HEK293 (cell line): ENCODE measurements around the gene RIC8B.
A peak's percentile ranks its signal among the peaks of the same experiment; 100 is the strongest.

Experiments used
- CTCF ChIA-PET: fragments of 350-600 bp; formaldehyde crosslinking; extraction: SDS; loops from one replicate; lab custom pipeline; 2021; ENCODE audit warnings: antibody characterized with exemption; lab: Yijun Ruan, JAX
- POLR2A ChIA-PET: fragments of 300-600 bp; formaldehyde crosslinking; extraction: SDS; loops from one replicate; lab custom pipeline; 2020; ENCODE audit warnings: antibody characterized with exemption, inconsistent platforms; lab: Yijun Ruan, JAX
- H3K27ac ChIP-seq: fragments of 200-500 bp; sonication (Bioruptor generic); 2 replicates; pipeline ENCODE4 v1.5.1; 2014; ENCODE audit warnings: low read depth, low read length, control low read depth, inconsistent platforms; ENCODE audit errors: extremely low read depth
- H3K36me3 ChIP-seq, 2 experiments: fragments of 200-500 bp in 1 of 2; sonication (Bioruptor generic) in 1 of 2; 1 replicate in 1 of 2; 2 replicates in 1 of 2; pipeline ENCODE4 v1.5.1; 2014 to 2017; ENCODE audit warnings: inconsistent platforms in 2 of 2, low read length in 2 of 2; ENCODE audit not compliant: control insufficient read depth in 2 of 2, insufficient read depth in 1 of 2
- H3K4me1 ChIP-seq: fragments of 200-500 bp; sonication (Bioruptor generic); 2 replicates; pipeline ENCODE4 v1.5.1; 2014; ENCODE audit warnings: mild to moderate bottlenecking, low read length, inconsistent platforms; ENCODE audit not compliant: control insufficient read depth, insufficient read depth
- H3K4me3 ChIP-seq: 2 replicates; pipeline ENCODE4 v1.5.1; 2011; ENCODE audit warnings: low read depth, mild to moderate bottlenecking, control low read depth, low read length, moderate library complexity
- H3K9me3 ChIP-seq: fragments of 200-500 bp; sonication (Bioruptor generic); 2 replicates; pipeline ENCODE4 v1.5.1; 2014; ENCODE audit warnings: low read depth, low read length, inconsistent platforms; ENCODE audit not compliant: control insufficient read depth, insufficient read depth
- BCL11B ChIP-seq: fragments of 450-650 bp; formaldehyde crosslinking; IDR thresholded peaks from 2 replicates; pipeline ENCODE4 v1.5.1; 2016; ENCODE audit warnings: low read depth, missing biosample characterization, missing genetic modification characterization
- EGR2 ChIP-seq: fragments of 450-650 bp; formaldehyde crosslinking; IDR thresholded peaks from 2 replicates; pipeline ENCODE4 v1.5.1; 2016; ENCODE audit warnings: low read depth, missing biosample characterization, missing genetic modification characterization
- GLIS1 ChIP-seq: fragments of 450-650 bp; formaldehyde crosslinking; IDR thresholded peaks from 2 replicates; pipeline ENCODE4 v1.5.1; 2016; ENCODE audit warnings: missing biosample characterization, missing genetic modification characterization
- KLF1 ChIP-seq: fragments of 450-650 bp; formaldehyde crosslinking; IDR thresholded peaks from 2 replicates; pipeline ENCODE4 v1.5.1; 2016; ENCODE audit warnings: missing biosample characterization, missing genetic modification characterization
- MEIS1 ChIP-seq: sonication (generic); formaldehyde crosslinking; IDR thresholded peaks from 2 replicates; pipeline ENCODE4 v1.8.1; 2022; ENCODE audit warnings: missing genetic modification reagents, mild to moderate bottlenecking, borderline replicate concordance
- SCRT1 ChIP-seq: fragments of 450-650 bp; formaldehyde crosslinking; IDR thresholded peaks from 2 replicates; pipeline ENCODE4 v1.5.1; 2016; ENCODE audit warnings: missing biosample characterization, missing genetic modification characterization, borderline replicate concordance
- SCRT2 ChIP-seq: fragments of 450-650 bp; formaldehyde crosslinking; IDR thresholded peaks from 2 replicates; pipeline ENCODE4 v1.5.1; 2016; ENCODE audit warnings: missing biosample characterization, missing genetic modification characterization
- ZEB2 ChIP-seq: fragments of 450-650 bp; formaldehyde crosslinking; IDR thresholded peaks from 2 replicates; pipeline ENCODE4 v1.5.1; 2016; ENCODE audit warnings: missing biosample characterization, missing genetic modification characterization
- ZNF121 ChIP-seq: fragments of 450-650 bp; formaldehyde crosslinking; IDR thresholded peaks from 2 replicates; pipeline ENCODE4 v1.5.1; 2016; ENCODE audit warnings: missing biosample characterization, missing genetic modification characterization
- ZNF2 ChIP-seq: fragments of 450-650 bp; formaldehyde crosslinking; IDR thresholded peaks from 2 replicates; pipeline ENCODE4 v1.5.1; 2016; ENCODE audit warnings: missing biosample characterization, missing genetic modification characterization
- ZNF248 ChIP-seq: fragments of 450-650 bp; formaldehyde crosslinking; IDR thresholded peaks from 2 replicates; pipeline ENCODE4 v1.5.1; 2017; ENCODE audit warnings: missing biosample characterization, missing genetic modification characterization
- ZNF311 ChIP-seq: fragments of 450-650 bp; formaldehyde crosslinking; IDR thresholded peaks from 2 replicates; pipeline ENCODE4 v1.5.1; 2017; ENCODE audit warnings: missing biosample characterization, missing genetic modification characterization, borderline replicate concordance
- ZNF423 ChIP-seq: fragments of 450-650 bp; formaldehyde crosslinking; IDR thresholded peaks from 2 replicates; pipeline ENCODE4 v1.5.1; 2016; ENCODE audit warnings: missing biosample characterization, missing genetic modification characterization
- ZNF548 ChIP-seq: fragments of 450-650 bp; formaldehyde crosslinking; IDR thresholded peaks from 2 replicates; pipeline ENCODE4 v1.5.1; 2016; ENCODE audit warnings: missing biosample characterization, missing genetic modification characterization
- ZNF561 ChIP-seq: fragments of 450-650 bp; IDR thresholded peaks from 2 replicates; pipeline ENCODE4 v1.5.1; 2018; ENCODE audit warnings: missing biosample characterization, missing genetic modification characterization, borderline replicate concordance
- ZNF623 ChIP-seq: fragments of 450-650 bp; formaldehyde crosslinking; IDR thresholded peaks from 2 replicates; pipeline ENCODE4 v1.5.1; 2016; ENCODE audit warnings: missing biosample characterization, missing genetic modification characterization
- ZNF626 ChIP-seq: fragments of 450-650 bp; sonication (Bioruptor Pico); formaldehyde crosslinking; IDR thresholded peaks from 2 replicates; pipeline ENCODE4 v1.5.1; 2018; ENCODE audit warnings: missing biosample characterization, missing genetic modification characterization, inconsistent platforms
- ZNF664 ChIP-seq: fragments of 450-650 bp; formaldehyde crosslinking; IDR thresholded peaks from 2 replicates; pipeline ENCODE4 v1.5.1; 2016; ENCODE audit warnings: missing biosample characterization, missing genetic modification characterization
- TF ChIP-seq, protein P1 (sequence below): fragments of 450-650 bp; formaldehyde crosslinking; IDR thresholded peaks from 2 replicates; pipeline ENCODE4 v1.5.1; 2016; ENCODE audit warnings: missing biosample characterization, missing genetic modification characterization, low read depth
- TF ChIP-seq, protein P2 (sequence below): IDR thresholded peaks from 2 replicates; pipeline ENCODE4 v1.6.1; 2011; ENCODE audit warnings: mild to moderate bottlenecking, low read depth, low read length, borderline replicate concordance

RIC8B gene

DNA sequence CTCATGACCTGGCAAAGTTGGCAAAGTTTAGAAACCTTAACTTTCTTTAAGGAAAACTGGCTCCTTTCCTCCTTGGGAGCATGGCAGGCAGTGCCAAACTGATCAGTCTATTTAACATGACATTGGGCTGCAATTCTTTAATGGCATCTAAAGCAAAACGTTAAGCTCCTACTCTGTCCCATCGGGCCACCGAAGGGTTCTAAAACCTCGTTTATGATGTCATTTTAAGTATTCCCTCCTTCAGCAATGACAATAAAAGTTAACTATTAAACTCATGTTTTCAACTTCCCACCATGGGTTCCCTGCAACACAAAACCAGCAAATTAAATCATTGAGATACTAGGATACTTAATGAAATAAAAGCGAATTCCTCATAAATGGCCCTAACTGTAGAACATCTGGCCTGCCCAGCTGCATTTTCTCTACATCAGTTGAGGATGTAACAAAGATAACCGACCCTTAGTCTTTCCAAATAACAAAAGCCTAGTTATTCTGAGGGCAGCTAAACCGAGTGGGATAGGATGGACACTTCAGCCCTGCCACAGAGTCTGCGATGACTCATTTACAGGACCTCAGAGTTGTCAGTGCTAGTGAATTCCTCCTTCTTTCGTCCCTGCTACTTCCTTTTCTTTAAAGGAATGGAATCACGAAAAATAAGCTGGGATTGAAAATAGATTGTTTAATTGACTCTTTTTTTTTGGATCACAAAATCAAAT is 34.5 kb upstream of the RIC8B start:
- TF ChIP-seq ZEB2 (tag by site-specific recombination): no peak
- TF ChIP-seq, protein P1, sequence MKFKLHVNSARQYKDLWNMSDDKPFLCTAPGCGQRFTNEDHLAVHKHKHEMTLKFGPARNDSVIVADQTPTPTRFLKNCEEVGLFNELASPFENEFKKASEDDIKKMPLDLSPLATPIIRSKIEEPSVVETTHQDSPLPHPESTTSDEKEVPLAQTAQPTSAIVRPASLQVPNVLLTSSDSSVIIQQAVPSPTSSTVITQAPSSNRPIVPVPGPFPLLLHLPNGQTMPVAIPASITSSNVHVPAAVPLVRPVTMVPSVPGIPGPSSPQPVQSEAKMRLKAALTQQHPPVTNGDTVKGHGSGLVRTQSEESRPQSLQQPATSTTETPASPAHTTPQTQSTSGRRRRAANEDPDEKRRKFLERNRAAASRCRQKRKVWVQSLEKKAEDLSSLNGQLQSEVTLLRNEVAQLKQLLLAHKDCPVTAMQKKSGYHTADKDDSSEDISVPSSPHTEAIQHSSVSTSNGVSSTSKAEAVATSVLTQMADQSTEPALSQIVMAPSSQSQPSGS (tag by site-specific recombination): 0 out of 2 replicates have a peak, but pooled peaks have one; percentile 15
- no peaks in the 10 kb centered on the region for H3K36me3 ChIP-seq
- CTCF ChIA-PET: interaction anchor here (1.0 to 1.5 kb wide), 2 partner anchors 16 to 180 kb away, joined by 3 to 4 read pairs; no protein-coding TSS in a partner anchor

DNA sequence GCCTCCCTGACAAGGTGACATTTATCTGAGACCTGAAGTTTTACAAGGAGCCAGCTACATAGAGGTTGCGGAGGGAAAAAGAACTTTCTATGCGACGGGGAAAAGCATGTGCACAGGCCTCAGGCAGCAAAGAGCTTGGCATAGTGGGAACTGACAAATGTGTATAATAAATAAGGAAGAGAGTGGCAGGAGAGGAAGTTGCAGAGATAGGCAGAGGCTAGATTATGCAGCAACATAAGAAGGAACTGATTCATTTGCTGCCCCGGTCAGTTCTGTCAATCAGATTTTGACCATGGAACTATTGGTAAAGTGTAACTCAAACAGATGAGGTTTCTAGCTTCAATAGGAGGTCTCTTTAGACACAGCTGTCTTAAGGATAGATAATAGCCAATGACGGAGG is 33.7 kb upstream of the RIC8B start:
- peaks cover 8% of the 10 kb centered on the region; the same call in 1 of the 2 replicates for H3K4me1 ChIP-seq
- H3K9me3 ChIP-seq: no peaks in the 10 kb centered on the region
- CTCF ChIA-PET: no interaction called here
- TF ChIP-seq MEIS1 (CRISPR knock-in tag) (no peak), ZNF626 (tag by site-specific recombination) (no peak)
- TF ChIP-seq, all 188 proteins: peak for 0
- no peak overlapping the region for H3K27ac ChIP-seq
- H3K4me3 ChIP-seq: no peak overlapping the region
- no peaks in the 10 kb centered on the region for H3K36me3 ChIP-seq
- POLR2A ChIA-PET: no interaction called here

More for the DNA sequence above, 34.5 kb upstream of the RIC8B start:
- H3K4me3 ChIP-seq: no peak overlapping the region
- H3K27ac ChIP-seq: no peak overlapping the region
- POLR2A ChIA-PET: no interaction called here
- H3K4me1 ChIP-seq: peaks cover 8% of the 10 kb centered on the region; the same call in 1 of the 2 replicates
- H3K9me3 ChIP-seq: no peaks in the 10 kb centered on the region

DNA sequence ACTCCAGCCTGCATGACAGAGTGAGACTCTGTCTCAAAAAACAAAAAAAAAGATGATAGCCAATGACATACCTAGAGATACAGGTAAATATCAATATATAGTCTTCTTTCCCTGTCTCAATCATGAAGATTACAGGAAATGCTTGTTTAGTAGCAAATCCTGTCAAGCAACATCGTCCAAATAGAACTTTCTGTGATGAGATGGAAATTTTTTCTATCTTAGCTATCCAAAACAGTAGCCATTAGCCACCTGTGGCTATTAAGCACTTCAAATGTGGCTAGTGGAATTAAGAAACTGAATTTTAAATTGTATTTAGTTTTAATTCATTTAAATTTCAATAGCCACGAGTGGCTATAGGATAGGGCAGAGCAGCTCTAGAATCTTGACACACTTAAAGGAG is 33.2 kb upstream of the RIC8B start:
- no peak overlapping the region for H3K27ac ChIP-seq
- CTCF ChIA-PET: no interaction called here
- POLR2A ChIA-PET: no interaction called here
- no peak overlapping the region for H3K4me3 ChIP-seq
- TF ChIP-seq KLF1 (tag by site-specific recombination): no peak
- TF ChIP-seq, protein P2, sequence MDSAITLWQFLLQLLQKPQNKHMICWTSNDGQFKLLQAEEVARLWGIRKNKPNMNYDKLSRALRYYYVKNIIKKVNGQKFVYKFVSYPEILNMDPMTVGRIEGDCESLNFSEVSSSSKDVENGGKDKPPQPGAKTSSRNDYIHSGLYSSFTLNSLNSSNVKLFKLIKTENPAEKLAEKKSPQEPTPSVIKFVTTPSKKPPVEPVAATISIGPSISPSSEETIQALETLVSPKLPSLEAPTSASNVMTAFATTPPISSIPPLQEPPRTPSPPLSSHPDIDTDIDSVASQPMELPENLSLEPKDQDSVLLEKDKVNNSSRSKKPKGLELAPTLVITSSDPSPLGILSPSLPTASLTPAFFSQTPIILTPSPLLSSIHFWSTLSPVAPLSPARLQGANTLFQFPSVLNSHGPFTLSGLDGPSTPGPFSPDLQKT: no peak
- no peak for TF ChIP-seq ZNF423 (tag by site-specific recombination)
- TF ChIP-seq ZNF121 (tag by site-specific recombination): no peak
- TF ChIP-seq SCRT2 (tag by site-specific recombination): peak; percentile 57; the same call in 1 of the 2 replicates
- TF ChIP-seq ZNF548: no peak
- no peak for TF ChIP-seq ZNF664
- TF ChIP-seq BCL11B (tag by site-specific recombination): no peak
- peak; percentile 16; the same call in 1 of the 2 replicates for TF ChIP-seq SCRT1
- H3K4me1 ChIP-seq: peaks cover 8% of the 10 kb centered on the region; the same call in 1 of the 2 replicates
- no peaks in the 10 kb centered on the region for H3K36me3 ChIP-seq
- no peaks in the 10 kb centered on the region for H3K9me3 ChIP-seq

DNA sequence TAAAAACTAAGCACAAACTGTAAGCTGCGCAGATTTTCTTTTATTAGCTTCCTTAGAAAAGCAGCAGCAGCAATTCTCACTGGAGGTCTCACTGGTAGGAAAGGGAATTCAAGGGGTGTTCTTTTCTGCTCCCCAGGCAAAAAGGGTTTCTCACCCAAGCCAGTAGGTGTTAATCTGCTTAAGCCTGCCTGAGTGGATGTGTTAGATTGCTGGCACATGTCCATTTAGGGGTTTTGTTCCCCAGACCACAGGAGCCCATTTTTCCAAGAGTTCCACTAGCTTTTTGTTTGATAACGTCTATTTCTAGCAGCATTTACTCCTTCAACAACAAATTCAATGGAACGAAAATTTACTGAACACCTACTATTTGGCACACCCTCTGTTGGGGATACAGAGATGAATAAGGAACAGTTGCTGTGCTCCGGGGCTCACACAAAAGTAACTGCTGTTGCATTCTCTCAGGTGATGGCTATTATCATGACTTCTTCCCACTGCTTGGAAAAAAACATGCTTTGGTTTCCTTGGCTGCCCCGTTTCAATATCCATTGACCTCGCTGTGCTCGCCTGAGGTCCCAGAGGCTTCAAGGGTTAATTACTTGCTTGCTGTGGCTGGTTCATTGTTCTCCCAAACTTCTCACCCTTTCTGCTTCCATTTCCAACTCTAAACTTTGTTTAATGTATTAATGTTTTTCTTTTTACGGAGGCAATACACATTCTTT is 31.1 kb upstream of the RIC8B start:
- no peak for TF ChIP-seq EGR2 (tag by site-specific recombination)
- TF ChIP-seq GLIS1: no peak
- no peak for TF ChIP-seq ZNF248 (tag by site-specific recombination)
- no peak for TF ChIP-seq ZNF561 (tag by site-specific recombination)
- no peak for TF ChIP-seq ZNF2 (tag by site-specific recombination)
- TF ChIP-seq ZNF311 (tag by site-specific recombination): no peak
- no peak for TF ChIP-seq ZNF623 (tag by site-specific recombination)
- ChIA-PET CTCF (interaction anchor here (0.6 kb wide), 2 partner anchors 215 to 803 kb away, joined by 4 to 9 read pairs; no protein-coding TSS in a partner anchor), POLR2A (interaction anchor here (0.5 kb wide), 1 partner anchor 22 kb away, joined by 4 read pairs; no protein-coding TSS in a partner anchor)
- peaks cover 8% of the 10 kb centered on the region; the same call in 1 of the 2 replicates for H3K4me1 ChIP-seq
- H3K36me3 ChIP-seq: no peaks in the 10 kb centered on the region
- H3K27ac ChIP-seq: no peak overlapping the region
- no peak overlapping the region for H3K4me3 ChIP-seq
- no peaks in the 10 kb centered on the region for H3K9me3 ChIP-seq
